Stimulated activated CD8-positive, alpha-beta memory T cell treated with anti-CD3 and anti-CD28 coated beads, Interleukin-7, amount 100 ng/mL, for 48 hours (primary cell): Measurements from ENCODE around the gene BRME1.
"Not testable (repeated sequence)": the region's sequence is repeated elsewhere in the genome, so short reads cannot be mapped to it uniquely, and the experiment has no call there.

ENCODE experiments used
- DNase-seq, 2 donors: peaks; one replicate each; pipeline ENCODE4 v3.0.0-alpha.2; 2020; ENCODE audit warnings: low read depth in 1 of 2; ENCODE audit errors: extremely low read depth in 1 of 2

The BRME1 gene

DNA sequence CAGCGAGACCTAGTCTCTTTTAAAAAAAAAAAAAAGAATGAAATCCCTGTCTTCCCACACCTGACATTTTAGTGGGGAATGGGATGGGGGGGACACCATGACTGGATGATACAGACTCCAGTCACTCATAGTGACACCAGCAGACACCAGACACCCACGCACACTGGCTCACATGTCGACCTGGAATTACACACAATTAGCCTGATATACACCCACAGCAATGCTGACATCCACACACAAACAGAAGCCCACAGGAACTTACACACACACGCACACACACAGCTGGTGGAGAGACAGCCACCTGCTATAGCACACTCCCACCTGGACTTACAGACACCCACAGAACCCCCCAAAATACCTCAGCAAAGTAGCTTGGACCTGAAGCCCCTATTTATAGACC, 37.3 kb downstream of the BRME1 start:
- DNase-seq = no peak

- no peak for DNase-seq
These were observed 39.4 kb downstream of the BRME1 start for GRCh38 chr19:13866463-13867046.

DNA sequence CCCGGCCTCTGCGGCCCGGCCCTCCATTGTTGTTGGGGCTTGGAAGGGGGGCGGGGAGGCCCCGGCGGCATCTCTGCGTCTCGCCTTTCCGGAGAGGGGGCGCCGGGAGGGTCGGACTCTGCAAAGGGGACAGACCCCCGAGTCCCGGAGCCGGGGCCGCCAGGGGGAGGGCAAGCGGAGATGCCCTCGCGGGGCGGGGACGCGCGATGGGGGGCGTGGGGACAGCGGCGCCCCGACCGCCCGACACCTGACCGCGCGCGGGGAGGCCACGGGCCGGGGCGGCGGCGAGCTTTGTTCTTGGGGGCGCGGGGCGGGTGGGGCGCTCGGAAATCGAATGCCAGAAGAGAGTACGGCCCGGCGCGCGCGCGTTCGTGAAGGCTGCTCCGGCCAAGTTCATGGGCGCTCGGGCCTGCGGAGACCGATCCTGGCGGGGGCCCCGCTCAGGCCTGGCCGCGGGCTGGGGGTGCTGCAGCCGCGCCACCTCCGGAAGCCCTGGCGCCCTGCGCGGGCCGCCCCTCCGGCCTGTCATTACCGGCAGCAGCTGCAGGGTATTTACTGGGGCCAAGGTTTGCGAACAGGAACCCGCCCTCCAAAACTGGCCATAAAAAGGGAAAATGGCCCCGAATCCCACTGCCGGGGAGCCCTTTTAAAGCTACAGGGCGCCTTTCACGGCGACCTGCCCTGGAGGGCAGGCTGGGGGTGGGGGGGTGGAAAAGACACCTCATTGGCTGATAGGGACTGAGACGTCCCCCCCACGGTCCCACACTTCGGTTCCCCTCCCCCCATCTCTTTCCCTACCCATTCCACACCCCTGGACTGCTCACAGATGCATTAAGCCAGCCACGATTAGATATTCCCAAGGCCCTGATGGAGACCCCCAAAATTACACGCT, 40.1 kb downstream of the BRME1 start:
- DNase-seq = no peak

DNA sequence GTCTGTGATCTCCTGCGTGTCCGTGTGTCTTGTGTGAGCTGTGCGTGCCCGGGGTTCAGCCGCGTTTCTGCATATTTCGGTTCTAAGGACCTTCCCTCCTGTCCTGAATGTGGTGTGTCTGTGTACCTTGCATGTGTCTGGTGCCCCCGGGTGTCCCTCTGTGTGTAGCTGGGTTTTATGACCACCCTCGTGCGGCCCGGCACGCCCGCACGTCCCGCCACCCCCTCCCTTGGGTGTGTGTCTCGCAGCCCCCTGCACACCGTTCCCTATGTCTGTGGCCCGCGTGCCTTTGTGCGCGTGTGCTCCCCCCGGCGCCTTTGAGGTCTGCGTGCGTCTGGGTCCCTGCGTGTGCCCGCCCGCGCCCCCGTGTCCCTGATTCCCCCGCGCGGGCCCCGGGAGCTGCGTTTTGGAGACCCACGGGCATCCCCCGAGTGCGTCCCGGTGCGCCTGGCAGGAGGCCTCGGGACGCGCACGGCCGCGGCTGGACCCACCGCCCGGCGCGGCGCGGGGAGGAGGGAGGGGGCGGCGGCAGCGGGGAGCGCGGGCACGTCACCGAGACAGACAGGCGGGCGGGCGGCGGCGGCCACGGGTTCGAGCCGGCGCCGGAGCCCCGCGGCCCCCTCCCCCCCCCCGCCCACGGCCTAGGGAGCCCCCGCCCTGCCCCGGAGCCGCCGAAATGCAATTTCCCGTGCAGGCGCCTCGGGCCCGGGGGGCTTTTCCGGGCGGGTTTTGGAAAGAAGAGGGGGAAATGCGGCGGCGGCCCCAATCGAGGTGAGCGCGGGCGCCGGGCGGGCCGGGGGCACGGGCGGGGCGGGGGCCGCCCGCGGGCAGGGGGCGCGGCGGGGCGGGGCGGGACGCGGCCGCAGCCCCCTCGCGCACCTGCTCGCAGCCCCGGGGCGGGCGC, 41.0 kb downstream of the BRME1 start:
- no peak for DNase-seq

DNA sequence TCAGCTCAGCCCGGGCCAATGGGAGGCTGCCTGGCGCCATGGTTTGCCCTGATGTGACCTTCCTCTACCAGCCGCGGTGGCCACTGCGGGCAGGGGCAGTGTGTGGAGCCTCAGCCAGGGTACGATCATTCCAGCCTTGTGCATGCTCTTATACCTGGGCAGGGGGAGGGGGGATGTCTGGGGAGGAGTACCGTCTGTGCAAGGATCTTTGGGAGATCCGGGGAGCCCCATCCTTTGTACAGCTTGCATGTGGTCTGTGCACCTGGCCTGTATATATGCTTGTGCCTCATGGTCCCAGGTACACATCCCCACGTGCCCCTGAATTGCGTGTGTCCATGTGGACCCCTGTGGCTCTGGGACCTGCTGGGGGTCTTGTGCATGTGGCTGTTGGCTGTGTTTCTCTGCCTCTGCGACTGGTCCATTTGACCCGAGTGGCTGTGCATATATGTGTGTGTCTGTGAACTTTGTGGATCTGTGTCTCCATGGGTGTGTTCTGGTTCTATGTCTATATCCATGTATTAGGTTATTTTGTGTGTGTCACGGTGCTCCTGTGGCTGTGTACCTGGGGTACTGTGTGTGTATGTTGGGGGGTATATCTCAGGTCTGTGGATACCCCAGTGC, 41.8 kb downstream of the BRME1 start:
- no peak for DNase-seq

- peak; percentile 78 to 82 for DNase-seq
These were observed 44.0 kb downstream of the BRME1 start for GRCh38 chr19:13861714-13862531.

- DNase-seq = no peak
These were observed 44.6 kb downstream of the BRME1 start for GRCh38 chr19:13861392-13861713.

GRCh38 chr19:13860679-13861391, 45.1 kb downstream of the BRME1 start:
- no peak for DNase-seq

GRCh38 chr19:13859361-13859880, 46.5 kb downstream of the BRME1 start:
- DNase-seq = no peak

DNA sequence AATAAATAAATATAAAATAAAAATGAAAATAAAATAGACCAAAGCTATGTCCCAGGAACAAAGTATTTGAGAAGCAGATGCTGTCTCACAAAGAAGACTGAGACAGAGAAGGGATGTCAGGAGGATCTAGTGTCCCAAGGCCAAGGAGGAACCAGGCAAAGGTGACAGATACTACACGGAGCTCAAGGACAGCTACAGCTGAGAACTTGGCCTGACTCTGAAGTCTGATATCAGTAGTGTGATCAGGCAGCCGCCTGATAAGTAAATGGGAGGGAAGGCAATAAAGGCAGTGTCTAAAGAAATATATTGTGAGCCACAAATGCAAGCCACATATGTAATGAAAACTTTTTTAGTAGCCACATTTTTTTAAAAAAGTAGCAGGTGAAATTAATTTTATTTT, 49.4 kb downstream of the BRME1 start:
- DNase-seq = no peak

DNA sequence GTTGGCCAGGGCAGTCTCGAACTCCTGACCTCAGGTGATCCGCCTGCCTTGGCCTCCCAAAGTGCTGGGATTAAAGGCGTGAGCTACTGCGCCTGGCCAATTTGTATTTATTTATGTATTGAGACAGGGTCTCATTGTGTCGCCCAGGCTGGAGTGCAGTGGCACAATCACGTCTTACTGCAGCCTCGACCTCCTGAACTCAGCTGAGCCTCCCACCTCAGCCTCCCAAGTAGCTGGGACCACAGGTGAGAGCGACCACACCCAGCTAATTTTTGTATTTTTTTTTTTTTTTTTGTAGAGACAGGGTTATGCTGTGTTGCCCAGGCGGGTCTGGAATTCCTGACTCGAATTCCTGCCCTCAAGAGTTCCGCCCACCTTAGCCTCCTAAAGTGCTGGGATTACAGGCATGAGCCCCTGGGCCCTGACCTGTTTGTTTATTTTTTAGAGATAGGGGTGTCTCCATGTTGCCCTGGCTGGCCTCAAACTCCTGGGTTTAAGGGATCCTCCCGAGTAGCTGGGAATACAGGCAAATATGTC, 53.7 kb downstream of the BRME1 start:
- not testable (repeated sequence) for DNase-seq

GRCh38 chr19:13851734-13852114, 54.2 kb downstream of the BRME1 start:
- not testable (repeated sequence) for DNase-seq

- DNase-seq = no peak
These were observed 54.8 kb downstream of the BRME1 start for GRCh38 chr19:13850910-13851733.

- peak in 1 of 2 donors; percentile 64 for DNase-seq
These were observed 55.7 kb downstream of the BRME1 start for GRCh38 chr19:13849991-13850909.

GRCh38 chr19:13848798-13849676, 56.9 kb downstream of the BRME1 start:
- DNase-seq = no peak

- no peak for DNase-seq
These were observed 57.6 kb downstream of the BRME1 start for GRCh38 chr19:13848340-13848677.
